Liver (tissue), 9 donors: Measurements from ENCODE around the gene CSMD2. TPM values are rescaled to one million over a fixed set of nuclear protein-coding genes. Genes with fewer than 3 reads are reported as not detected.

Experiments
- DNase-seq: peaks from one replicate; pipeline ENCODE4 v3.0.0-alpha.2; 2017; ENCODE audit warnings: low spot score
- H3K27ac ChIP-seq, 2 donors: one replicate each; pipeline ENCODE4 v1.7.0; 2013; ENCODE audit warnings: inconsistent platforms in 2 of 2, low read length in 2 of 2, control low read depth in 1 of 2, low read depth in 1 of 2, mild to moderate bottlenecking in 1 of 2
- H3K27me3 ChIP-seq, 4 donors: one replicate each; pipeline versions ENCODE4 v1.6.1 to v1.7.0; 2013; ENCODE audit warnings: low read length in 3 of 4, inconsistent platforms in 1 of 4, mild to moderate bottlenecking in 1 of 4, moderate library complexity in 1 of 4; ENCODE audit not compliant: control insufficient read depth in 4 of 4, insufficient read depth in 4 of 4
- H3K36me3 ChIP-seq, 4 donors: one replicate each; pipeline versions ENCODE4 v1.6.1 to v1.7.0; 2013; ENCODE audit warnings: low read length in 3 of 4, mild to moderate bottlenecking in 3 of 4, low read depth in 1 of 4, moderate library complexity in 1 of 4; ENCODE audit not compliant: control insufficient read depth in 4 of 4, insufficient read depth in 3 of 4
- H3K4me1 ChIP-seq, 4 donors: one replicate each; pipeline versions ENCODE4 v1.6.1 to v1.7.0; 2013; ENCODE audit warnings: low read length in 3 of 4, mild to moderate bottlenecking in 3 of 4, moderate library complexity in 1 of 4; ENCODE audit not compliant: control insufficient read depth in 4 of 4, insufficient read depth in 4 of 4
- H3K4me3 ChIP-seq, 3 donors: one replicate each; pipeline versions ENCODE4 v1.6.1 to v1.7.0; 2013; ENCODE audit warnings: low read length in 3 of 3, control low read depth in 1 of 3, low read depth in 1 of 3, mild to moderate bottlenecking in 1 of 3
- H3K9ac ChIP-seq, 2 donors: one replicate each; pipeline ENCODE4 v1.7.0; 2013; ENCODE audit warnings: low read length in 2 of 2, mild to moderate bottlenecking in 2 of 2, moderate library complexity in 2 of 2, control low read depth in 1 of 2, low read depth in 1 of 2
- H3K9me3 ChIP-seq, 4 donors: one replicate each; pipeline versions ENCODE4 v1.6.1 to v1.7.0; 2013; ENCODE audit warnings: low read length in 3 of 4; ENCODE audit not compliant: control insufficient read depth in 4 of 4
- CTCF ChIP-seq: fragments of 150-350 bp; IDR thresholded peaks from 2 replicates; pipeline ENCODE4 v1.5.1; 2017; ENCODE audit warnings: improper control_type of control experiment, low read depth, low read length; ENCODE audit not compliant: missing input control
- EGR1 ChIP-seq, 2 donors: IDR thresholded peaks; 2 replicates each; pipeline ENCODE4 v1.6.1; 2016 to 2018; ENCODE audit warnings: antibody characterized with exemption in 2 of 2, low read depth in 2 of 2
- FOXA1 ChIP-seq: IDR thresholded peaks from 2 replicates; pipeline ENCODE4 v1.6.1; 2016; ENCODE audit warnings: antibody characterized with exemption
- FOXA2 ChIP-seq: IDR thresholded peaks from 2 replicates; pipeline ENCODE4 v1.6.1; 2016; ENCODE audit warnings: antibody characterized with exemption
- GABPA ChIP-seq, 2 donors: IDR thresholded peaks in 1 of 2; conservative IDR thresholded peaks in 1 of 2; 2 replicates each; pipeline ENCODE4 v1.6.1; 2016; ENCODE audit warnings: antibody characterized with exemption in 2 of 2, mild to moderate bottlenecking in 1 of 2, moderate library complexity in 1 of 2
- HNF4A ChIP-seq, 2 donors: conservative IDR thresholded peaks; 2 replicates each; pipeline ENCODE4 v1.6.1; 2016; ENCODE audit warnings: antibody characterized with exemption in 2 of 2, mild to moderate bottlenecking in 2 of 2
- HNF4G ChIP-seq: IDR thresholded peaks from 2 replicates; pipeline ENCODE4 v1.6.1; 2016; ENCODE audit warnings: antibody characterized with exemption
- JUND ChIP-seq, 2 donors: IDR thresholded peaks; 2 replicates each; pipeline ENCODE4 v1.6.1; 2016; ENCODE audit warnings: antibody characterized with exemption in 2 of 2
- NR2F2 ChIP-seq: IDR thresholded peaks from 2 replicates; pipeline ENCODE4 v1.6.1; 2016; ENCODE audit warnings: antibody characterized with exemption
- RAD21 ChIP-seq, 2 donors: IDR thresholded peaks; 2 replicates each; pipeline ENCODE4 v1.6.1; 2016; ENCODE audit warnings: antibody characterized with exemption in 2 of 2, mild to moderate bottlenecking in 2 of 2
- RXRA ChIP-seq, 2 donors: IDR thresholded peaks; 2 replicates each; pipeline ENCODE4 v1.6.1; 2017 to 2018; ENCODE audit warnings: antibody characterized with exemption in 2 of 2, mild to moderate bottlenecking in 1 of 2
- SP1 ChIP-seq: IDR thresholded peaks from 2 replicates; pipeline ENCODE4 v1.6.1; 2018; ENCODE audit warnings: antibody characterized with exemption, mild to moderate bottlenecking
- TAF1 ChIP-seq: conservative IDR thresholded peaks from 2 replicates; pipeline ENCODE4 v1.6.1; 2016; ENCODE audit warnings: antibody characterized with exemption, mild to moderate bottlenecking
- YY1 ChIP-seq: IDR thresholded peaks from 2 replicates; pipeline ENCODE4 v1.6.1; 2016; ENCODE audit warnings: antibody characterized with exemption, mild to moderate bottlenecking
- WGBS: extraction: QIAGEN DNeasy Blood & Tissue Kit; methylation state at CpG from one replicate; pipeline ENCODE4 v1.1.7; 2013; 5-methylcytosine and 5-hydroxymethylcytosine counted together
- polyA plus RNA-seq, 2 donors: library from polyadenylated mRNA; stranded (reverse) in 1 of 2; unstranded in 1 of 2; fragments of 200-250 nt in 1 of 2; fragments of >200 nt in 1 of 2; fragmentation: Nextera tagmentation in 1 of 2; extraction: Ambion mirVana in 1 of 2; gene quantifications; one replicate each; pipeline versions ENCODE4 v1.2.1 to v1.2.3, GENCODE V29; 2013 to 2015
- total RNA-seq, 2 donors: library from RNA; depleted of rRNA; stranded (reverse); fragments of >200 nt; gene quantifications; one replicate each; pipeline ENCODE4 v1.2.3, GENCODE V29; 2014
- TF ChIP-seq, protein P1 (sequence below): IDR thresholded peaks from 2 replicates; pipeline ENCODE4 v1.6.1; 2016; ENCODE audit warnings: antibody characterized with exemption
- donor health status: healthy.
- donor health status: healthy.
- donor health status: healthy.
- donor health status: healthy.
- donor health status: healthy.

The CSMD2 gene
- total and polyA plus RNA-seq, 4 donors, result 0.08 to 0.09 TPM; not detected in 2

- peaks cover 0 to 2% (median 0%) of the 10 kb centered on the region in 4 donors for H3K27me3 ChIP-seq
- no peaks in the 10 kb centered on the region for H3K4me1 ChIP-seq
- WGBS, result 66% methylated on average over 6 of the region's 6 CpGs
- H3K9ac ChIP-seq, result no peak overlapping the region
- no peak for TF ChIP-seq HNF4A (conservative IDR thresholded peaks at IDR 0.05)
- TF ChIP-seq, protein P1, sequence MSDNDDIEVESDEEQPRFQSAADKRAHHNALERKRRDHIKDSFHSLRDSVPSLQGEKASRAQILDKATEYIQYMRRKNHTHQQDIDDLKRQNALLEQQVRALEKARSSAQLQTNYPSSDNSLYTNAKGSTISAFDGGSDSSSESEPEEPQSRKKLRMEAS, result no peak
- no peak for TF ChIP-seq RAD21 (IDR thresholded peaks at IDR 0.05)
- H3K9me3 ChIP-seq, result no peaks in the 10 kb centered on the region
- H3K27ac ChIP-seq, result no peak overlapping the region
- H3K4me3 ChIP-seq, result no peak overlapping the region
- DNase-seq, result no peak
- H3K36me3 ChIP-seq, result no peaks in the 10 kb centered on the region
Observed at GRCh38 chr1:34066166-34066565, 98.9 kb downstream of the CSMD2 start.

GRCh38 chr1:34065498-34065897 lies 99.5 kb downstream of the CSMD2 start:
- no peak overlapping the region for H3K9ac ChIP-seq
- no peak for DNase-seq
- no peaks in the 10 kb centered on the region for H3K4me1 ChIP-seq
- H3K36me3 ChIP-seq, result no peaks in the 10 kb centered on the region
- 89% methylated on average over 2 of the region's 2 CpGs for WGBS
- H3K9me3 ChIP-seq, result no peaks in the 10 kb centered on the region
- H3K27ac ChIP-seq, result no peak overlapping the region
- TF ChIP-seq TAF1 (no peak), HNF4G (no peak), YY1 (no peak), FOXA1 (no peak), EGR1 (IDR thresholded peaks at IDR 0.05; ENCODE audit: low read depth in 2 of 2) (no peak), JUND (IDR thresholded peaks at IDR 0.05) (no peak)
- TF ChIP-seq, protein P1, result no peak
- no peak overlapping the region for H3K4me3 ChIP-seq
- no peaks in the 10 kb centered on the region for H3K27me3 ChIP-seq

DNA sequence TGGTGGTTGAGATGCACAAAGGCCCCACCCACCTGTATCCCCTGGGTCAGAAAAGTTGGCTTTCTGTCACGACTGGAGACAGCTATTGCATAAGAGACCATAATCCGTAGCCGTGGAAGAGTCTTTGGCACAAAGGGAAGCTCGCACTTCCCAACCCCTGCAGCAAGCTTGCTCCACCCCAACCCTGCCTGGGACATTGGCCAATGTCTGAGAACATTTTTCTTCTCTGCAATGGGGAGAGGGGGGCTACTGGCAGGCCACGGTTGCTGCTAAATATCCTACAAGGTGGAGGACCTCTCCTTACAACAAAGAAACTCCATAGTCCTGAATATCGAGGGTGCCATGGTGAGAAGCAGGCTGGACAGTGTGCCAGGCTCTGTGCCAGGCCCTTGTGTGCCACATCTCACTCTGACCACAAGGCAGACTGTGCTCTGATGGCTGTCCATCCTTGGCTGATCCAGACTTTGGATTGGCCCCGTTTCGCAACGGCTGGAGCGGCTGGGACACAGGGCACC lies 104.1 kb downstream of the CSMD2 start:
- 55% methylated on average over 10 of the region's 10 CpGs for WGBS
- no peaks in the 10 kb centered on the region for H3K4me1 ChIP-seq
- H3K4me3 ChIP-seq, result no peak overlapping the region
- H3K27ac ChIP-seq, result no peak overlapping the region
- H3K36me3 ChIP-seq, result no peaks in the 10 kb centered on the region
- no peak overlapping the region for H3K9ac ChIP-seq
- no peak for TF ChIP-seq HNF4G
- TF ChIP-seq FOXA1, result no peak
- no peak for TF ChIP-seq FOXA2
- TF ChIP-seq NR2F2, result no peak
- DNase-seq, result no peak
- H3K9me3 ChIP-seq, result no peaks in the 10 kb centered on the region
- peaks cover 0 to 4% (median 0%) of the 10 kb centered on the region in 4 donors for H3K27me3 ChIP-seq

- no peak for DNase-seq
- no peaks in the 10 kb centered on the region for H3K36me3 ChIP-seq
- H3K27me3 ChIP-seq, result peaks cover 0 to 4% (median 0%) of the 10 kb centered on the region in 4 donors
- no peak overlapping the region for H3K4me3 ChIP-seq
- no peaks in the 10 kb centered on the region for H3K4me1 ChIP-seq
- H3K9me3 ChIP-seq, result no peaks in the 10 kb centered on the region
- H3K9ac ChIP-seq, result no peak overlapping the region
- TF ChIP-seq RXRA (IDR thresholded peaks at IDR 0.05) (no peak), CTCF (no peak), GABPA (IDR thresholded peaks at IDR 0.05 in 1 of 2, conservative IDR thresholded peaks at IDR 0.05 in 1 of 2) (no peak), JUND (IDR thresholded peaks at IDR 0.05) (no peak), HNF4G (no peak), SP1 (no peak)
- 87% methylated on average over 5 of the region's 5 CpGs for WGBS
- no peak overlapping the region for H3K27ac ChIP-seq
Observed at GRCh38 chr1:34060187-34060730, 104.8 kb downstream of the CSMD2 start.
